ENCODE results near the gene PTPRT.

Gene PTPRT

DNA sequence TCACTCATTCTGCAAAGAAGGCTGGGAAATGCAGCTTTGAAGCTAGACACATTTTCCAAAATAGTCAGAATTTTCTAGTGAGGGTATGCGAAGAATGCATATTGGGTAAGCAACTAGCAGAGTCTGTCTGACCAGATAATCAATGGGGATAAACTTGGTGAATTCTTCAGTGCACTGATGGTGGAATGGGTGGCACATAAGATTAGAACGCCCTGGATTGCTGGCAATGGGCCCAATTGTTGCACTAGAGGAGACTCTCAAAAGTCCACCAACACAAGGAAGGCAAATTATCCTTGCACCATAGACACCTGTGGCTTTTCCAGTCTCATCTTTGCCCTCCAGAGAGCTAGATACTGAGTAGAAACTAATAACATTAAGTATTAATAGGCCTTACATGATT, 167.6 kb downstream of the PTPRT start:
- H3K36me3 ChIP-seq (replicated peaks; ENCODE audit: insufficient read depth, low read length), result no peaks in the 10 kb centered on the region
- DNase-seq, result no peak
- no peaks in the 10 kb centered on the region for H3F3A ChIP-seq (ENCODE audit: insufficient read depth, low read length)
- H3K9me2 ChIP-seq (replicated peaks; ENCODE audit: insufficient read depth, low read length), result no peaks in the 10 kb centered on the region
- H4K20me1 ChIP-seq (ENCODE audit: insufficient read depth, low read length), result no peaks in the 10 kb centered on the region
- H3K27me3 ChIP-seq (replicated peaks; ENCODE audit: insufficient read depth, low read length), result no peaks in the 10 kb centered on the region
- H3K4me2 ChIP-seq (ENCODE audit: low read depth, low read length), result no peak overlapping the region
- no peaks in the 10 kb centered on the region for H3K79me2 ChIP-seq (ENCODE audit: low read length)
- no peak overlapping the region for H2AFZ ChIP-seq (ENCODE audit: low read length)
- H3K4me1 ChIP-seq (ENCODE audit: low read length), result no peaks in the 10 kb centered on the region
- TF ChIP-seq, protein P1, sequence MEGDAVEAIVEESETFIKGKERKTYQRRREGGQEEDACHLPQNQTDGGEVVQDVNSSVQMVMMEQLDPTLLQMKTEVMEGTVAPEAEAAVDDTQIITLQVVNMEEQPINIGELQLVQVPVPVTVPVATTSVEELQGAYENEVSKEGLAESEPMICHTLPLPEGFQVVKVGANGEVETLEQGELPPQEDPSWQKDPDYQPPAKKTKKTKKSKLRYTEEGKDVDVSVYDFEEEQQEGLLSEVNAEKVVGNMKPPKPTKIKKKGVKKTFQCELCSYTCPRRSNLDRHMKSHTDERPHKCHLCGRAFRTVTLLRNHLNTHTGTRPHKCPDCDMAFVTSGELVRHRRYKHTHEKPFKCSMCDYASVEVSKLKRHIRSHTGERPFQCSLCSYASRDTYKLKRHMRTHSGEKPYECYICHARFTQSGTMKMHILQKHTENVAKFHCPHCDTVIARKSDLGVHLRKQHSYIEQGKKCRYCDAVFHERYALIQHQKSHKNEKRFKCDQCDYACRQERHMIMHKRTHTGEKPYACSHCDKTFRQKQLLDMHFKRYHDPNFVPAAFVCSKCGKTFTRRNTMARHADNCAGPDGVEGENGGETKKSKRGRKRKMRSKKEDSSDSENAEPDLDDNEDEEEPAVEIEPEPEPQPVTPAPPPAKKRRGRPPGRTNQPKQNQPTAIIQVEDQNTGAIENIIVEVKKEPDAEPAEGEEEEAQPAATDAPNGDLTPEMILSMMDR (IDR thresholded peaks at IDR 0.05; ENCODE audit: low read length), result no peak
- TF ChIP-seq EZH2phosphoT487 (IDR thresholded peaks at IDR 0.05; ENCODE audit: low read length) (no peak), EZH2 (optimal IDR thresholded peaks at IDR 0.05; ENCODE audit: low read depth, low read length) (no peak)
- no peak overlapping the region for H3K4me3 ChIP-seq (ENCODE audit: low read length)
- H3K27ac ChIP-seq (ENCODE audit: low read length), result no peak overlapping the region
- H3K9ac ChIP-seq (ENCODE audit: low read length), result no peak overlapping the region
- no peaks in the 10 kb centered on the region for H3K9me3 ChIP-seq (replicated peaks; ENCODE audit: insufficient read depth, low read length)

- Histone ChIP-seq H3K27me3 (replicated peaks; ENCODE audit: insufficient read depth, low read length) (no peaks in the 10 kb centered on the region), H3K79me2 (ENCODE audit: low read length) (no peaks in the 10 kb centered on the region), H2AFZ (ENCODE audit: low read length) (no peak overlapping the region), H3K4me3 (ENCODE audit: low read length) (no peak overlapping the region), H3K9ac (ENCODE audit: low read length) (no peak overlapping the region), H3K4me1 (ENCODE audit: low read length) (no peaks in the 10 kb centered on the region), H3K9me2 (replicated peaks; ENCODE audit: insufficient read depth, low read length) (no peaks in the 10 kb centered on the region), H3K36me3 (replicated peaks; ENCODE audit: insufficient read depth, low read length) (no peaks in the 10 kb centered on the region), H3K9me3 (replicated peaks; ENCODE audit: insufficient read depth, low read length) (no peaks in the 10 kb centered on the region), H3K4me2 (ENCODE audit: low read depth, low read length) (no peak overlapping the region), H3K27ac (ENCODE audit: low read length) (no peak overlapping the region), H4K20me1 (ENCODE audit: insufficient read depth, low read length) (no peaks in the 10 kb centered on the region), H3F3A (ENCODE audit: insufficient read depth, low read length) (no peaks in the 10 kb centered on the region)
- no peak for DNase-seq
- TF ChIP-seq, protein P1 (IDR thresholded peaks at IDR 0.05; ENCODE audit: low read length), result no peak
Measured at GRCh38 chr20:43017241-43018030, 172.3 kb downstream of the PTPRT start.

- no peaks in the 10 kb centered on the region for H3K9me2 ChIP-seq (replicated peaks; ENCODE audit: insufficient read depth, low read length)
- H3K4me1 ChIP-seq (ENCODE audit: low read length), result no peaks in the 10 kb centered on the region
- no peak overlapping the region for H3K27ac ChIP-seq (ENCODE audit: low read length)
- no peak overlapping the region for H3K4me3 ChIP-seq (ENCODE audit: low read length)
- H3K9me3 ChIP-seq (replicated peaks; ENCODE audit: insufficient read depth, low read length), result no peaks in the 10 kb centered on the region
- no peaks in the 10 kb centered on the region for H3F3A ChIP-seq (ENCODE audit: insufficient read depth, low read length)
- H3K27me3 ChIP-seq (replicated peaks; ENCODE audit: insufficient read depth, low read length), result no peaks in the 10 kb centered on the region
- no peaks in the 10 kb centered on the region for H3K36me3 ChIP-seq (replicated peaks; ENCODE audit: insufficient read depth, low read length)
- DNase-seq, result no peak
- H3K79me2 ChIP-seq (ENCODE audit: low read length), result no peaks in the 10 kb centered on the region
- no peak for TF ChIP-seq EZH2 (optimal IDR thresholded peaks at IDR 0.05; ENCODE audit: low read depth, low read length)
- TF ChIP-seq, protein P1 (IDR thresholded peaks at IDR 0.05; ENCODE audit: low read length), result no peak
- no peak for TF ChIP-seq EZH2phosphoT487 (IDR thresholded peaks at IDR 0.05; ENCODE audit: low read length)
- no peak overlapping the region for H2AFZ ChIP-seq (ENCODE audit: low read length)
- no peak overlapping the region for H3K9ac ChIP-seq (ENCODE audit: low read length)
- H4K20me1 ChIP-seq (ENCODE audit: insufficient read depth, low read length), result no peaks in the 10 kb centered on the region
- H3K4me2 ChIP-seq (ENCODE audit: low read depth, low read length), result no peak overlapping the region
Measured at GRCh38 chr20:43016257-43016656, 173.4 kb downstream of the PTPRT start.

Data from MM.1S (cell line).